K562 treated with DMSO at 1 percent for 12 hours (cell line): ENCODE results near the gene SNRPB2. TPM values are rescaled to one million over a fixed set of nuclear protein-coding genes. Genes with fewer than 3 reads are reported as not detected.

ENCODE experiments used
- total RNA-seq: library from RNA; unstranded; fragments of 300-600 nt; gene quantifications from 2 replicates; pipeline ENCODE4 v1.2.3, GENCODE V29; 2022; ENCODE audit not compliant: insufficient read depth

Gene SNRPB2
- total RNA-seq = 33.3 and 41.6 TPM in 2 replicates

GRCh38 chr20:16729565-16730460, at the start of gene SNRPB2:
Gene SNRPB2, plus strand, starts transcription at chr20:16730026. Its CDS starts 1,677 bp downstream, at chr20:16731703.

GRCh38 chr20:16748308-16748900, 18.6 kb downstream of the SNRPB2 start, which contains the start of gene OTOR:
Gene OTOR, plus strand, starts transcription at chr20:16748358. Its CDS starts 44 bp downstream, at chr20:16748402.

Other genes with a start within 250 kb of the SNRPB2 start
- gene KIF16B, start 156.6 kb upstream of the SNRPB2 start, total RNA-seq = 3.1 and 7.6 TPM in 2 replicates
- not detected in 2 replicates for gene OTOR, start 18.3 kb downstream of the SNRPB2 start, total RNA-seq